ENCODE data around the gene RNF169.

RNF169 gene

GRCh38 chr11:74748211-74749126 lies at the start of gene RNF169:
RNF169 (plus strand) TSS chr11:74748849; CDS start chr11:74748881, 32 bp downstream.
- Histone ChIP-seq H3K27ac (ENCODE audit: poor library complexity, severe bottlenecking) (peak within 1 kb of the TSS; percentile 81), H3K4me1 (ENCODE audit: insufficient read depth, poor library complexity, severe bottlenecking) (peaks cover 10% of the 10 kb centered on the region)

GRCh38 chr11:74699615-74700396 lies 48.8 kb upstream of the RNF169 start:
- Histone ChIP-seq H3K36me3 (ENCODE audit: low read depth) (no peaks in the 10 kb centered on the region), H3K4me1 (ENCODE audit: insufficient read depth, poor library complexity, severe bottlenecking) (peaks cover 4% of the 10 kb centered on the region), H3K27ac (ENCODE audit: poor library complexity, severe bottlenecking) (no peak overlapping the region), H3K27me3 (ENCODE audit: insufficient read depth, poor library complexity, severe bottlenecking) (no peaks in the 10 kb centered on the region), H3K4me3 (ENCODE audit: severe bottlenecking) (no peak overlapping the region), H3K9me3 (ENCODE audit: severe bottlenecking) (no peaks in the 10 kb centered on the region)
- ATAC-seq (ENCODE audit: low read depth) (no peak), DNase-seq (ENCODE audit: low spot score) (no peak)
- TF ChIP-seq CTCF (IDR thresholded peaks at IDR 0.05; ENCODE audit: poor library complexity, severe bottlenecking) = no peak

More at GRCh38 chr11:74748211-74749126, at the start of gene RNF169:
- no peaks in the 10 kb centered on the region for H3K9me3 ChIP-seq (ENCODE audit: severe bottlenecking)
- no peaks in the 10 kb centered on the region for H3K27me3 ChIP-seq (ENCODE audit: insufficient read depth, poor library complexity, severe bottlenecking)
- peak; percentile 92 for DNase-seq (ENCODE audit: low spot score)
- H3K36me3 ChIP-seq (ENCODE audit: low read depth) = no peaks in the 10 kb centered on the region
- no peak for TF ChIP-seq CTCF (IDR thresholded peaks at IDR 0.05; ENCODE audit: poor library complexity, severe bottlenecking)
- H3K4me3 ChIP-seq (ENCODE audit: severe bottlenecking) = peak within 1 kb of the TSS; percentile 94
- peak; percentile 99 for ATAC-seq (ENCODE audit: low read depth)

- TF ChIP-seq CTCF (IDR thresholded peaks at IDR 0.05; ENCODE audit: poor library complexity, severe bottlenecking) = no peak
- DNase-seq (ENCODE audit: low spot score) (no peak), ATAC-seq (ENCODE audit: low read depth) (no peak)
- Histone ChIP-seq H3K27ac (ENCODE audit: poor library complexity, severe bottlenecking) (no peak overlapping the region), H3K27me3 (ENCODE audit: insufficient read depth, poor library complexity, severe bottlenecking) (no peaks in the 10 kb centered on the region), H3K4me1 (ENCODE audit: insufficient read depth, poor library complexity, severe bottlenecking) (peaks cover 4% of the 10 kb centered on the region), H3K9me3 (ENCODE audit: severe bottlenecking) (no peaks in the 10 kb centered on the region), H3K4me3 (ENCODE audit: severe bottlenecking) (no peak overlapping the region), H3K36me3 (ENCODE audit: low read depth) (no peaks in the 10 kb centered on the region)
Measured at GRCh38 chr11:74701351-74701750, 47.3 kb upstream of the RNF169 start.

- no peak for DNase-seq (ENCODE audit: low spot score)
- TF ChIP-seq CTCF (IDR thresholded peaks at IDR 0.05; ENCODE audit: poor library complexity, severe bottlenecking) = peak; percentile 89
- peak; percentile 73 for ATAC-seq (ENCODE audit: low read depth)
Measured at GRCh38 chr11:74702383-74703007, 46.2 kb upstream of the RNF169 start.

More at GRCh38 chr11:74702383-74703007, 46.2 kb upstream of the RNF169 start:
- Histone ChIP-seq H3K4me1 (ENCODE audit: insufficient read depth, poor library complexity, severe bottlenecking) (no peaks in the 10 kb centered on the region), H3K4me3 (ENCODE audit: severe bottlenecking) (no peak overlapping the region), H3K27ac (ENCODE audit: poor library complexity, severe bottlenecking) (no peak overlapping the region), H3K9me3 (ENCODE audit: severe bottlenecking) (no peaks in the 10 kb centered on the region), H3K36me3 (ENCODE audit: low read depth) (no peaks in the 10 kb centered on the region), H3K27me3 (ENCODE audit: insufficient read depth, poor library complexity, severe bottlenecking) (no peaks in the 10 kb centered on the region)

All from RWPE2 (cell line).